Transverse colon (tissue), 4 donors: ENCODE data around the gene ZNF654. TPM values are rescaled to one million over a fixed set of nuclear protein-coding genes. Genes with fewer than 3 reads are reported as not detected.

Source experiments
- DNase-seq: peaks from one replicate; pipeline ENCODE4 v3.0.0-alpha.2; 2019
- H3K27ac ChIP-seq, 4 donors: fragments of 200-600 bp; sonication (generic); 2 replicates each; pipeline ENCODE4 v1.5.1; 2016 to 2018; ENCODE audit warnings: inconsistent platforms in 4 of 4
- H3K27me3 ChIP-seq: fragments of 200-600 bp; sonication (generic); 2 replicates; pipeline ENCODE4 v1.5.1; 2017; ENCODE audit warnings: inconsistent platforms
- H3K36me3 ChIP-seq, 4 donors: fragments of 200-600 bp; sonication (generic); 2 replicates each; pipeline ENCODE4 v1.5.1; 2017 to 2019; ENCODE audit warnings: inconsistent platforms in 4 of 4
- H3K4me1 ChIP-seq, 4 donors: fragments of 200-600 bp; sonication (generic); 2 replicates each; pipeline ENCODE4 v1.5.1; 2017 to 2020; ENCODE audit warnings: inconsistent platforms in 4 of 4
- H3K4me3 ChIP-seq, 4 donors: fragments of 200-600 bp; sonication (generic); 1 replicate in 1 of 4; 2 replicates in 3 of 4; pipeline versions ENCODE4 v1.5.1 to v1.6.1; 2017 to 2019; ENCODE audit warnings: inconsistent platforms in 4 of 4
- H3K9me3 ChIP-seq, 2 donors: fragments of 200-600 bp; sonication (generic); 2 replicates each; pipeline ENCODE4 v1.5.1; 2017 to 2019; ENCODE audit warnings: inconsistent platforms in 2 of 2
- EP300 ChIP-seq: sonication (generic); formaldehyde crosslinking; IDR thresholded peaks from one replicate; pipeline ENCODE4 v1.6.1; 2017; ENCODE audit warnings: antibody characterized with exemption, low read depth
- POLR2A ChIP-seq: fragments of 450-650 bp; IDR thresholded peaks from one replicate; pipeline ENCODE4 v1.6.1; 2016; ENCODE audit warnings: antibody characterized with exemption, mild to moderate bottlenecking, moderate library complexity
- POLR2AphosphoS5 ChIP-seq, 3 donors: sonication (generic); formaldehyde crosslinking; IDR thresholded peaks; one replicate each; pipeline ENCODE4 v1.6.1; 2016; ENCODE audit warnings: antibody characterized with exemption in 3 of 3
- WGBS, 2 donors: methylation state at CpG; one replicate each; pipeline ENCODE4 v1.1.5; 2018; ENCODE audit warnings: low coverage in 1 of 2; 5-methylcytosine and 5-hydroxymethylcytosine counted together
- in situ Hi-C, 4 donors: fragments of 200-750 bp; cut with MboI; loops; one replicate each; pipeline versions ENCODE4 v1.15.0 to v1.15.1; 2017; ENCODE audit warnings: low sequenced_read_pairs in 3 of 4, low pct_ligation_motif_present in 1 of 4, low pct_unique_long_range_greater_than_20kb in 1 of 4
- intact Hi-C: fragments of 100-400 bp; cut with DNase I; formaldehyde crosslinking; loops from one replicate; pipeline ENCODE4 v1.15.1; 2023; ENCODE audit warnings: low total_unique reads
- total RNA-seq, 4 donors: library from RNA; depleted of rRNA; stranded (reverse); fragments of >200 nt; gene quantifications; one replicate each; pipeline ENCODE4 v1.1.0, GENCODE V29; 2016
- TF ChIP-seq, protein P1 (sequence below), 5 experiments: fragments of 200-600 bp in 3 of 5; fragments of 450-650 bp in 2 of 5; sonication (generic) in 3 of 5; IDR thresholded peaks; 1 replicate in 2 of 5; 2 replicates in 3 of 5; pipeline ENCODE4 v1.5.1; 2016 to 2017; ENCODE audit warnings: antibody characterized with exemption in 5 of 5, inconsistent platforms in 3 of 5, mild to moderate bottlenecking in 2 of 5, moderate library complexity in 1 of 5

ZNF654 gene
- total RNA-seq, 4 donors from 2014 or later: 7.2 to 16.8 (median 13.5) TPM

DNA sequence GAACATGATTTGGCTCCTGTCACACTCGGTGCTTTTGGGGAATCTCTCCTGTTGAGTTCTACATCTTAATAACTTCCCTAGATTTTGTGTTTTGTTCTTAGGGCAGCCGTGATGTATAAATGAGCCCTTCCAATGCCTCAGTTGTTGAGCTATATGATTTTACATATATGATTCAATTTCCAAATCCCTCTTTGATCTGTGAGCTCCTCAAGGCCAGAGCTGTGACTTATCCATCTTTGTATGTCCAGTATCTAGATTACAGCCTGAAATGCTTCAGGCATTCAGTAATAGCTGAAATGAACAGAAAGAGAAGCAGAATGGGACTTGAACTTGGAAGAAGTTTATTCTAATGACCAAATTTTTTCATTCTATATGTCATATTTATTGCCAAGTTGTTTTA, 26.8 kb upstream of the ZNF654 start:
- intact Hi-C loops (no loop called here), in situ Hi-C loops (no loop called here)
- WGBS, 2 donors: 30 to 42% methylated on average over 2 of the region's 2 CpGs

DNA sequence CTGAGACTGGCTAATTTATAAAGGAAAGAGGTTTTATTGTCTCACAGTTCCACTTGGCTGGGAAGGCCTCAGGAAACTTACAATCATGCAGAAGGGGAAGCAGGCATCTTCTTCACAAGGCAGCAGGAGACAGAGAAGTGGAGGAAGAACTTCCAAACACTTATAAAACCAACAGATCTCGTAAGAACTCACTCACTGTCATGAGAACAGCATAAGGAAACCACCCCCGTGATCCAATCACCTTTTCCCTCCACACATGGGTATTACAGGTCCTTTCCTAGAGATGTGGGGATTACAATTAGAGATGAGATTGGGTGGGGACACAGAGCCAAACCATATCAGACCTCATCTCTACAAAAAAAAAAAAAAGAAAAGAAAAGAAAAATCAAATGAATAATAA, 26.0 kb upstream of the ZNF654 start:
- no peak for DNase-seq
- 83 to 88% methylated on average over 1 to 2 of the region's 2 CpGs for WGBS, 2 donors
- Histone ChIP-seq H3K27me3 (no peaks in the 10 kb centered on the region), H3K27ac (no peak overlapping the region), H3K4me3 (no peak overlapping the region), H3K36me3 (no peaks in the 10 kb centered on the region), H3K4me1 (peaks cover 0 to 23% (median 6%) of the 10 kb centered on the region in 4 donors), H3K9me3 (no peaks in the 10 kb centered on the region)
- intact Hi-C loops: no loop called here
- TF ChIP-seq POLR2AphosphoS5 (IDR thresholded peaks at IDR 0.05): no peak
- no peak for TF ChIP-seq POLR2A
- TF ChIP-seq, protein P1, sequence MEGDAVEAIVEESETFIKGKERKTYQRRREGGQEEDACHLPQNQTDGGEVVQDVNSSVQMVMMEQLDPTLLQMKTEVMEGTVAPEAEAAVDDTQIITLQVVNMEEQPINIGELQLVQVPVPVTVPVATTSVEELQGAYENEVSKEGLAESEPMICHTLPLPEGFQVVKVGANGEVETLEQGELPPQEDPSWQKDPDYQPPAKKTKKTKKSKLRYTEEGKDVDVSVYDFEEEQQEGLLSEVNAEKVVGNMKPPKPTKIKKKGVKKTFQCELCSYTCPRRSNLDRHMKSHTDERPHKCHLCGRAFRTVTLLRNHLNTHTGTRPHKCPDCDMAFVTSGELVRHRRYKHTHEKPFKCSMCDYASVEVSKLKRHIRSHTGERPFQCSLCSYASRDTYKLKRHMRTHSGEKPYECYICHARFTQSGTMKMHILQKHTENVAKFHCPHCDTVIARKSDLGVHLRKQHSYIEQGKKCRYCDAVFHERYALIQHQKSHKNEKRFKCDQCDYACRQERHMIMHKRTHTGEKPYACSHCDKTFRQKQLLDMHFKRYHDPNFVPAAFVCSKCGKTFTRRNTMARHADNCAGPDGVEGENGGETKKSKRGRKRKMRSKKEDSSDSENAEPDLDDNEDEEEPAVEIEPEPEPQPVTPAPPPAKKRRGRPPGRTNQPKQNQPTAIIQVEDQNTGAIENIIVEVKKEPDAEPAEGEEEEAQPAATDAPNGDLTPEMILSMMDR (IDR thresholded peaks at IDR 0.05): no peak
- TF ChIP-seq EP300: no peak
- in situ Hi-C loops: no loop called here

More for the DNA sequence above, 26.8 kb upstream of the ZNF654 start:
- TF ChIP-seq, protein P1 (IDR thresholded peaks at IDR 0.05): no peak
- no peak for TF ChIP-seq POLR2A
- TF ChIP-seq POLR2AphosphoS5 (IDR thresholded peaks at IDR 0.05): no peak
- no peak for TF ChIP-seq EP300
- DNase-seq: no peak
- Histone ChIP-seq H3K9me3 (no peaks in the 10 kb centered on the region), H3K27me3 (no peaks in the 10 kb centered on the region), H3K4me3 (peak overlapping the region in 2 of 4 donors; percentile 25 to 38), H3K36me3 (no peaks in the 10 kb centered on the region), H3K4me1 (peaks cover 0 to 23% (median 6%) of the 10 kb centered on the region in 4 donors), H3K27ac (peak overlapping the region; percentile 51 to 67 (median 58))

DNA sequence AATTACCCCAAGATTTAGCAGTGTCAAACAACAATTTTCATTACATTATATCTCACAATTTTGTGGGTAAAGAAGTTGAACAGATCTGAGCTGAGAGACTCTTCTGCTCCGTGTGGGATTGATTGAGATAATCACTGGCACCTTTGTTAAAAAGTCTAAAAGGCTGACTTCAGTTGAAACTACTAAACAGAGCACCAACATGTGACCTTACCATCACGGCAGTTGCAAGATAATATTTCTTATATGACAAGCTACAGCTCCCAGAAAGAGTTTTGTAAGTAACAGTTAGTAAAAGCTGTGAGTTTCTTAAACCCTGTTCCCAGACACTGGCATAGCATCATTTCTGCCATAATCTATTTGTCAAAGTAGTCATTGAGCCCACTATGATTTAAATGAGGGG, 25.2 kb upstream of the ZNF654 start:
- no peak for DNase-seq
- Histone ChIP-seq H3K4me1 (peaks cover 0 to 23% (median 6%) of the 10 kb centered on the region in 4 donors), H3K4me3 (no peak overlapping the region), H3K27ac (no peak overlapping the region), H3K9me3 (no peaks in the 10 kb centered on the region), H3K36me3 (no peaks in the 10 kb centered on the region), H3K27me3 (no peaks in the 10 kb centered on the region)
- 55 to 80% methylated on average over 1 to 2 of the region's 2 CpGs for WGBS, 2 donors
- intact Hi-C loops (no loop called here), in situ Hi-C loops (no loop called here)
- no peak for TF ChIP-seq POLR2A
- TF ChIP-seq POLR2AphosphoS5 (IDR thresholded peaks at IDR 0.05): no peak
- TF ChIP-seq, protein P1 (IDR thresholded peaks at IDR 0.05): no peak
- no peak for TF ChIP-seq EP300

DNA sequence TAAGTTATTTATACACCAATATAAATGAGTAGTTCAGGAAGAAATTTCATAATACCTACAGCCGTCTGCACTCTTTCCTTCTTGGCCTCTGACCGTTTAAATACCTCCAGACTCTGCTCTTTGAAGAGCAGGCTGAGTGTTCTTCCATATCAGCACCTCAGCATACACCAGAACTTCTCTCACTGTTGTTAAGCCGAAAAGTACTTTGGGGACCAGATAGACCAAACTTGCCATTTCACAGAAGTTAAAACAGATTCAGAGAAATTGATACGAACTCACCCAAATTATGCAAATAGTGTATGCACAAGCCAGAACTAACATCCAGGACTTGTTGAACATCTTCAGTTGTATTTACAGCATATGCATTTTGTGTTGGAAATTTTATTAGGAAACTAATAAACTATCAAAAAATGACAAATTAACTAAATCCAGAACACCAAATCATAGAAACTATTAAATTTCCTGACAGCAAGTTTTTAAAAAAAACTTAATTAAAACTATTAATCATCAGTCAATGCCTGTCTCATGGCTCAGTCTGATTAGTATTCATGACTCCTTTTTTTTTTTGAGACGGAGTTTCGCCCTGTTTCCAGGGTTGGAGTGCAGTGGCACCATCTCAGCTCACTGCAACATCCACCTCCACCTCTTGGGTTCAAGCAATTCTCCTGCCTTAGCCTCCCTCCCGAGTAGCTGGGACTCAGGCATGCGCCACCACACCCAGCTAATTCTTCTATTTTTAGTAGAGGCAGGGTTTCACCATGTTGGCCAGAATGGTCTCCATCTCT, 24.4 kb upstream of the ZNF654 start:
- 82 to 83% methylated on average over 6 to 8 of the region's 8 CpGs for WGBS, 2 donors
- intact Hi-C loops: no loop called here
- no peak for DNase-seq

More for the DNA sequence above, 24.4 kb upstream of the ZNF654 start:
- Histone ChIP-seq H3K27ac (no peak overlapping the region), H3K4me1 (peaks cover 0 to 23% (median 6%) of the 10 kb centered on the region in 4 donors), H3K36me3 (no peaks in the 10 kb centered on the region), H3K9me3 (no peaks in the 10 kb centered on the region), H3K27me3 (no peaks in the 10 kb centered on the region), H3K4me3 (no peak overlapping the region)
- TF ChIP-seq EP300 (no peak), POLR2A (no peak), POLR2AphosphoS5 (IDR thresholded peaks at IDR 0.05) (no peak)
- TF ChIP-seq, protein P1 (IDR thresholded peaks at IDR 0.05): no peak
- in situ Hi-C loops: no loop called here
